T-helper 2 cell treated with Interferon-gamma antibody and Interleukin-4, amounts not matched to agents 5 μg/mL and 100 μg/mL, for 36 hours (primary cell): ENCODE data around the gene DIS3L2.
"Not testable (repeated sequence)": the region's sequence is repeated elsewhere in the genome, so short reads cannot be mapped to it uniquely, and the experiment has no call there.

Experiments
- DNase-seq: peaks from one replicate; pipeline ENCODE4 v3.0.0; 2021; ENCODE audit warnings: low spot score
- H3K27ac Mint-ChIP-seq: one replicate; pipeline ENCODE4 v1.8.0; 2021; ENCODE audit warnings: mild to moderate bottlenecking, mixed read lengths
- H3K27me3 Mint-ChIP-seq: one replicate; pipeline ENCODE4 v1.8.0; 2021; ENCODE audit warnings: low read depth, mixed read lengths
- H3K36me3 Mint-ChIP-seq: one replicate; pipeline ENCODE4 v1.8.0; 2021; ENCODE audit warnings: low read depth, mixed read lengths
- H3K4me1 Mint-ChIP-seq: one replicate; pipeline ENCODE4 v1.8.0; 2021; ENCODE audit warnings: low read depth, mixed read lengths
- H3K4me3 Mint-ChIP-seq: one replicate; pipeline ENCODE4 v1.8.0; 2022; ENCODE audit warnings: mild to moderate bottlenecking, moderate library complexity, mixed read lengths
- H3K9me3 Mint-ChIP-seq: one replicate; pipeline ENCODE4 v1.8.0; 2021; ENCODE audit warnings: mixed read lengths

DIS3L2 gene

GRCh38 chr2:232328516-232329460 is 367.3 kb downstream of the DIS3L2 start:
- H3K9me3 Mint-ChIP-seq: no peaks in the 10 kb centered on the region
- peaks cover 11% of the 10 kb centered on the region for H3K4me1 Mint-ChIP-seq
- no peaks in the 10 kb centered on the region for H3K36me3 Mint-ChIP-seq

GRCh38 chr2:232329716-232330067 is 368.2 kb downstream of the DIS3L2 start:
- H3K4me3 Mint-ChIP-seq: no peak overlapping the region
- H3K4me1 Mint-ChIP-seq: peaks cover 6% of the 10 kb centered on the region

More at GRCh38 chr2:232328516-232329460, 367.3 kb downstream of the DIS3L2 start:
- Mint-ChIP-seq H3K4me3 (no peak overlapping the region), H3K27me3 (no peaks in the 10 kb centered on the region), H3K27ac (no peak overlapping the region)
- DNase-seq: no peak

GRCh38 chr2:232330068-232330999 is 368.8 kb downstream of the DIS3L2 start:
- no peaks in the 10 kb centered on the region for H3K27me3 Mint-ChIP-seq
- H3K36me3 Mint-ChIP-seq: no peaks in the 10 kb centered on the region
- H3K27ac Mint-ChIP-seq: no peak overlapping the region
- DNase-seq: no peak
- no peaks in the 10 kb centered on the region for H3K9me3 Mint-ChIP-seq
- peaks cover 6% of the 10 kb centered on the region for H3K4me1 Mint-ChIP-seq
- no peak overlapping the region for H3K4me3 Mint-ChIP-seq

More at GRCh38 chr2:232329716-232330067, 368.2 kb downstream of the DIS3L2 start:
- no peak for DNase-seq
- Mint-ChIP-seq H3K27me3 (no peaks in the 10 kb centered on the region), H3K9me3 (no peaks in the 10 kb centered on the region), H3K27ac (no peak overlapping the region), H3K36me3 (no peaks in the 10 kb centered on the region)

GRCh38 chr2:232331061-232331460 is 369.5 kb downstream of the DIS3L2 start:
- not testable (repeated sequence) for H3K27ac Mint-ChIP-seq, H3K27me3 Mint-ChIP-seq, H3K9me3 Mint-ChIP-seq, H3K4me3 Mint-ChIP-seq, H3K4me1 Mint-ChIP-seq, H3K36me3 Mint-ChIP-seq, DNase-seq

GRCh38 chr2:232331641-232332040 is 370.1 kb downstream of the DIS3L2 start:
- not testable (repeated sequence) for H3K36me3 Mint-ChIP-seq, H3K4me1 Mint-ChIP-seq, H3K4me3 Mint-ChIP-seq, H3K27me3 Mint-ChIP-seq, H3K27ac Mint-ChIP-seq, H3K9me3 Mint-ChIP-seq, DNase-seq

- not testable (repeated sequence) for H3K9me3 Mint-ChIP-seq, H3K27ac Mint-ChIP-seq, H3K4me3 Mint-ChIP-seq, H3K27me3 Mint-ChIP-seq, DNase-seq, H3K36me3 Mint-ChIP-seq, H3K4me1 Mint-ChIP-seq
These were observed 370.9 kb downstream of the DIS3L2 start for GRCh38 chr2:232332244-232332939.

- DNase-seq: no peak
- no peaks in the 10 kb centered on the region for H3K27me3 Mint-ChIP-seq
- H3K4me3 Mint-ChIP-seq: no peak overlapping the region
- H3K27ac Mint-ChIP-seq: no peak overlapping the region
- H3K9me3 Mint-ChIP-seq: no peaks in the 10 kb centered on the region
- H3K36me3 Mint-ChIP-seq: no peaks in the 10 kb centered on the region
- no peaks in the 10 kb centered on the region for H3K4me1 Mint-ChIP-seq
These were observed 371.4 kb downstream of the DIS3L2 start for GRCh38 chr2:232332940-232333259.

- no peaks in the 10 kb centered on the region for H3K9me3 Mint-ChIP-seq
- DNase-seq: no peak
- no peaks in the 10 kb centered on the region for H3K36me3 Mint-ChIP-seq
- no peak overlapping the region for H3K27ac Mint-ChIP-seq
- no peak overlapping the region for H3K4me3 Mint-ChIP-seq
- no peaks in the 10 kb centered on the region for H3K27me3 Mint-ChIP-seq
- no peaks in the 10 kb centered on the region for H3K4me1 Mint-ChIP-seq
These were observed 372.0 kb downstream of the DIS3L2 start for GRCh38 chr2:232333361-232334135.

GRCh38 chr2:232334136-232334884 is 372.8 kb downstream of the DIS3L2 start:
- H3K4me3 Mint-ChIP-seq, H3K4me1 Mint-ChIP-seq, DNase-seq, H3K9me3 Mint-ChIP-seq, H3K27me3 Mint-ChIP-seq, H3K36me3 Mint-ChIP-seq, H3K27ac Mint-ChIP-seq: not testable (repeated sequence)

GRCh38 chr2:232334885-232335205 is 373.3 kb downstream of the DIS3L2 start:
- DNase-seq, H3K4me3 Mint-ChIP-seq, H3K27me3 Mint-ChIP-seq, H3K36me3 Mint-ChIP-seq, H3K27ac Mint-ChIP-seq, H3K9me3 Mint-ChIP-seq, H3K4me1 Mint-ChIP-seq: not testable (repeated sequence)

- not testable (repeated sequence) for DNase-seq, H3K27ac Mint-ChIP-seq, H3K36me3 Mint-ChIP-seq, H3K4me1 Mint-ChIP-seq, H3K9me3 Mint-ChIP-seq, H3K27me3 Mint-ChIP-seq, H3K4me3 Mint-ChIP-seq
These were observed 373.8 kb downstream of the DIS3L2 start for GRCh38 chr2:232335206-232335858.

GRCh38 chr2:232335859-232336215 is 374.3 kb downstream of the DIS3L2 start:
- DNase-seq: no peak
- Mint-ChIP-seq H3K4me3 (no peak overlapping the region), H3K9me3 (no peaks in the 10 kb centered on the region), H3K4me1 (no peaks in the 10 kb centered on the region), H3K27me3 (no peaks in the 10 kb centered on the region), H3K36me3 (no peaks in the 10 kb centered on the region), H3K27ac (no peak overlapping the region)
